Loucy (cell line): Measurements from ENCODE around the gene TGFB2.
"Not testable (repeated sequence)": the region's sequence is repeated elsewhere in the genome, so short reads cannot be mapped to it uniquely, and the experiment has no call there.

Source experiments
- H2AFZ ChIP-seq: fragments of 200-600 bp; sonication (generic); 2 replicates; pipeline ENCODE4 v1.6.0; 2016; ENCODE audit warnings: antibody characterized with exemption, mild to moderate bottlenecking, low read length, moderate library complexity
- H3F3A ChIP-seq: fragments of 200-600 bp; 2 replicates; pipeline ENCODE4 v1.6.0; 2016; ENCODE audit warnings: antibody characterized with exemption, low read depth, mild to moderate bottlenecking
- H3K27me3 ChIP-seq: fragments of 200-600 bp; sonication (generic); 2 replicates; pipeline ENCODE4 v1.6.1; 2014; ENCODE audit warnings: low read length, mild to moderate bottlenecking; ENCODE audit not compliant: insufficient read depth, poor library complexity, severe bottlenecking
- H3K36me3 ChIP-seq: fragments of 200-600 bp; sonication (generic); 2 replicates; pipeline ENCODE4 v1.6.1; 2016; ENCODE audit warnings: low read length; ENCODE audit not compliant: insufficient read depth
- H3K4me1 ChIP-seq: fragments of 200-600 bp; sonication (generic); 2 replicates; pipeline ENCODE4 v1.5.1; 2014; ENCODE audit warnings: low read length, mild to moderate bottlenecking; ENCODE audit not compliant: insufficient read depth, poor library complexity, severe bottlenecking
- H3K4me2 ChIP-seq: fragments of 200-600 bp; sonication (generic); 2 replicates; pipeline ENCODE4 v1.6.0; 2014; ENCODE audit warnings: antibody characterized with exemption, low read length, low read depth, mild to moderate bottlenecking; ENCODE audit not compliant: poor library complexity, severe bottlenecking
- H3K4me3 ChIP-seq: fragments of 200-600 bp; sonication (generic); 2 replicates; pipeline ENCODE4 v1.5.1; 2014; ENCODE audit warnings: low read length, mild to moderate bottlenecking, mixed read lengths; ENCODE audit not compliant: poor library complexity, severe bottlenecking
- H3K79me2 ChIP-seq: fragments of 200-600 bp; sonication (generic); 2 replicates; pipeline ENCODE4 v1.6.1; 2014; ENCODE audit warnings: low read length; ENCODE audit not compliant: insufficient read depth
- H3K9ac ChIP-seq: fragments of 200-600 bp; sonication (generic); 2 replicates; pipeline ENCODE4 v1.6.0; 2014; ENCODE audit warnings: mild to moderate bottlenecking, low read depth, low read length, moderate library complexity; ENCODE audit not compliant: poor library complexity, severe bottlenecking
- H3K9me2 ChIP-seq: fragments of 200-600 bp; sonication (generic); replicated peaks from 2 replicates; pipeline ENCODE4 v1.6.1; 2016; ENCODE audit warnings: low read depth, low read length, mixed read lengths
- H3K9me3 ChIP-seq: fragments of 200-600 bp; sonication (generic); 2 replicates; pipeline ENCODE4 v1.6.1; 2014; ENCODE audit warnings: mild to moderate bottlenecking, antibody characterized with exemption, low read length, low read depth; ENCODE audit not compliant: insufficient read depth
- H4K20me1 ChIP-seq: fragments of 200-600 bp; sonication (generic); 2 replicates; pipeline ENCODE4 v1.6.0; 2014; ENCODE audit warnings: antibody characterized with exemption, low read length, mild to moderate bottlenecking; ENCODE audit not compliant: insufficient read depth, poor library complexity, severe bottlenecking
- EZH2phosphoT487 ChIP-seq: fragments of 200-600 bp; IDR thresholded peaks from 2 replicates; pipeline ENCODE4 v1.6.1; 2018; ENCODE audit warnings: antibody characterized with exemption, mild to moderate bottlenecking, moderate library complexity, borderline replicate concordance
- TF ChIP-seq, protein P1 (sequence below): fragments of 200-600 bp; sonication (generic); conservative IDR thresholded peaks from 2 replicates; pipeline ENCODE4 v1.5.1; 2014; ENCODE audit warnings: mild to moderate bottlenecking, antibody characterized with exemption, low read length

TGFB2 gene

DNA sequence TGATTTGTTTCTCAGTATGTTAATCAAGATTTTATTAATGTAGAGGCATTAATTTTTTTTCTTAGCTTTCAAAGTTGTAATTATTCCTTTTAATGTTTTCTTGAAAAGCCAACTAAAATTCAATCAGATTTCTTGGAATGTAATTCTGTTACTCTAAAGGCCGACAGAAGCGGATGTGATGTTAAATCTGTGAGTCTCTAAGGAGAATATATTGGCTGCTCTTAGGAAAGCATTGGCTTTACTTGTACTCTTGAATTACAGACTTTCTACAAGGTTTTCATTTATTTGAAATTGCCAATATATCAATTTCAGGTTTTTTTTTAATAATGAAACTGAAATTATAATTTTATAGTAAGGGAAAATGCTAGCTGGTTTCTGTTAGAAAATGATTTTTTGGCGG is 30.8 kb upstream of the TGFB2 start:
- Histone ChIP-seq H3K9ac (no peak overlapping the region), H3K4me2 (no peak overlapping the region), H4K20me1 (no peaks in the 10 kb centered on the region), H3K4me3 (no peak overlapping the region), H3K36me3 (peaks cover 22% of the 10 kb centered on the region; the same call in 1 of the 2 replicates), H3K4me1 (no peaks in the 10 kb centered on the region), H3K9me3 (no peaks in the 10 kb centered on the region), H3K79me2 (no peaks in the 10 kb centered on the region), H2AFZ (no peak overlapping the region), H3K27me3 (no peaks in the 10 kb centered on the region), H3K9me2 (no peaks in the 10 kb centered on the region), H3F3A (no peaks in the 10 kb centered on the region)
- TF ChIP-seq, protein P1, sequence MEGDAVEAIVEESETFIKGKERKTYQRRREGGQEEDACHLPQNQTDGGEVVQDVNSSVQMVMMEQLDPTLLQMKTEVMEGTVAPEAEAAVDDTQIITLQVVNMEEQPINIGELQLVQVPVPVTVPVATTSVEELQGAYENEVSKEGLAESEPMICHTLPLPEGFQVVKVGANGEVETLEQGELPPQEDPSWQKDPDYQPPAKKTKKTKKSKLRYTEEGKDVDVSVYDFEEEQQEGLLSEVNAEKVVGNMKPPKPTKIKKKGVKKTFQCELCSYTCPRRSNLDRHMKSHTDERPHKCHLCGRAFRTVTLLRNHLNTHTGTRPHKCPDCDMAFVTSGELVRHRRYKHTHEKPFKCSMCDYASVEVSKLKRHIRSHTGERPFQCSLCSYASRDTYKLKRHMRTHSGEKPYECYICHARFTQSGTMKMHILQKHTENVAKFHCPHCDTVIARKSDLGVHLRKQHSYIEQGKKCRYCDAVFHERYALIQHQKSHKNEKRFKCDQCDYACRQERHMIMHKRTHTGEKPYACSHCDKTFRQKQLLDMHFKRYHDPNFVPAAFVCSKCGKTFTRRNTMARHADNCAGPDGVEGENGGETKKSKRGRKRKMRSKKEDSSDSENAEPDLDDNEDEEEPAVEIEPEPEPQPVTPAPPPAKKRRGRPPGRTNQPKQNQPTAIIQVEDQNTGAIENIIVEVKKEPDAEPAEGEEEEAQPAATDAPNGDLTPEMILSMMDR, result no peak
- no peak for TF ChIP-seq EZH2phosphoT487

- Histone ChIP-seq H4K20me1 (no peaks in the 10 kb centered on the region), H3K9ac (no peak overlapping the region), H3K4me2 (no peak overlapping the region), H3K4me1 (no peaks in the 10 kb centered on the region), H3K27me3 (no peaks in the 10 kb centered on the region), H3K79me2 (no peaks in the 10 kb centered on the region), H3K4me3 (no peak overlapping the region), H3F3A (no peaks in the 10 kb centered on the region), H3K9me3 (no peaks in the 10 kb centered on the region), H3K36me3 (peaks cover 27% of the 10 kb centered on the region; the same call in 1 of the 2 replicates), H3K9me2 (no peaks in the 10 kb centered on the region), H2AFZ (no peak overlapping the region)
- no peak for TF ChIP-seq EZH2phosphoT487
- TF ChIP-seq, protein P1, result no peak
Observed at GRCh38 chr1:218315638-218316037, 29.5 kb upstream of the TGFB2 start.

- no peaks in the 10 kb centered on the region for H3F3A ChIP-seq
- no peak overlapping the region for H3K4me3 ChIP-seq
- no peak overlapping the region for H3K4me2 ChIP-seq
- no peaks in the 10 kb centered on the region for H3K9me2 ChIP-seq
- H3K36me3 ChIP-seq, result peaks cover 14% of the 10 kb centered on the region; the same call in 1 of the 2 replicates
- no peaks in the 10 kb centered on the region for H3K9me3 ChIP-seq
- H3K4me1 ChIP-seq, result no peaks in the 10 kb centered on the region
- H3K27me3 ChIP-seq, result no peaks in the 10 kb centered on the region
- no peak overlapping the region for H3K9ac ChIP-seq
- no peak overlapping the region for H2AFZ ChIP-seq
- no peak for TF ChIP-seq EZH2phosphoT487
- TF ChIP-seq, protein P1, result no peak
- no peaks in the 10 kb centered on the region for H3K79me2 ChIP-seq
- H4K20me1 ChIP-seq, result no peaks in the 10 kb centered on the region
Observed at GRCh38 chr1:218317061-218317460, 28.1 kb upstream of the TGFB2 start.

DNA sequence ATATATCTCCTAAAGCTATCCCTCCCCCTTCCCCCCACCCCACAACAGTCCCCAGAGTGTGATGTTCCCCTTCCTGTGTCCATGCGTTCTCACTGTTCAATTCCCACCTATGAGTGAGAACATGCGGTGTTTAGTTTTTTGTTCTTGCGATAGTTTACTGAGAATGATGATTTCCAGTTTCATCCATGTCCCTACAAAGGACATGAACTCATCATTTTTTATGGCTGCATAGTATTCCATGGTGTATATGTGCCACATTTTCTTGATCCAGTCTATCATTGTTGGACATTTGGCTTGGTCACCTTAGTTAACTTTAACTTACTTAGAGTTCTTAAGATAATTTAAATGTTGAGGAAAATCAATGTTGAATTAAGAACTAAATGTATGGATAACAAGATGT is 25.0 kb upstream of the TGFB2 start:
- H3K36me3 ChIP-seq, result peaks cover 26% of the 10 kb centered on the region; the same call in 1 of the 2 replicates
- H3K9me3 ChIP-seq, H3K4me1 ChIP-seq, H3K79me2 ChIP-seq, H3K4me3 ChIP-seq, H3K9ac ChIP-seq, H3K27me3 ChIP-seq, H3F3A ChIP-seq, H2AFZ ChIP-seq, H3K9me2 ChIP-seq, H4K20me1 ChIP-seq, H3K4me2 ChIP-seq: not testable (repeated sequence)
